Liver (tissue), 9 donors: ENCODE results near the gene NKX2-1. TPM values are rescaled to one million over a fixed set of nuclear protein-coding genes. Genes with fewer than 3 reads are reported as not detected.

ENCODE experiments used
- DNase-seq: peaks from one replicate; pipeline ENCODE4 v3.0.0-alpha.2; 2017; ENCODE audit warnings: low spot score
- H3K27ac ChIP-seq, 2 donors: one replicate each; pipeline ENCODE4 v1.7.0; 2013; ENCODE audit warnings: inconsistent platforms in 2 of 2, low read length in 2 of 2, control low read depth in 1 of 2, low read depth in 1 of 2, mild to moderate bottlenecking in 1 of 2
- H3K27me3 ChIP-seq, 4 donors: one replicate each; pipeline versions ENCODE4 v1.6.1 to v1.7.0; 2013; ENCODE audit warnings: low read length in 3 of 4, inconsistent platforms in 1 of 4, mild to moderate bottlenecking in 1 of 4, moderate library complexity in 1 of 4; ENCODE audit not compliant: control insufficient read depth in 4 of 4, insufficient read depth in 4 of 4
- H3K36me3 ChIP-seq, 4 donors: one replicate each; pipeline versions ENCODE4 v1.6.1 to v1.7.0; 2013; ENCODE audit warnings: low read length in 3 of 4, mild to moderate bottlenecking in 3 of 4, low read depth in 1 of 4, moderate library complexity in 1 of 4; ENCODE audit not compliant: control insufficient read depth in 4 of 4, insufficient read depth in 3 of 4
- H3K4me1 ChIP-seq, 4 donors: one replicate each; pipeline versions ENCODE4 v1.6.1 to v1.7.0; 2013; ENCODE audit warnings: low read length in 3 of 4, mild to moderate bottlenecking in 3 of 4, moderate library complexity in 1 of 4; ENCODE audit not compliant: control insufficient read depth in 4 of 4, insufficient read depth in 4 of 4
- H3K4me3 ChIP-seq, 3 donors: one replicate each; pipeline versions ENCODE4 v1.6.1 to v1.7.0; 2013; ENCODE audit warnings: low read length in 3 of 3, control low read depth in 1 of 3, low read depth in 1 of 3, mild to moderate bottlenecking in 1 of 3
- H3K9ac ChIP-seq, 2 donors: one replicate each; pipeline ENCODE4 v1.7.0; 2013; ENCODE audit warnings: low read length in 2 of 2, mild to moderate bottlenecking in 2 of 2, moderate library complexity in 2 of 2, control low read depth in 1 of 2, low read depth in 1 of 2
- H3K9me3 ChIP-seq, 4 donors: one replicate each; pipeline versions ENCODE4 v1.6.1 to v1.7.0; 2013; ENCODE audit warnings: low read length in 3 of 4; ENCODE audit not compliant: control insufficient read depth in 4 of 4
- EGR1 ChIP-seq, 2 donors: IDR thresholded peaks; 2 replicates each; pipeline ENCODE4 v1.6.1; 2016 to 2018; ENCODE audit warnings: antibody characterized with exemption in 2 of 2, low read depth in 2 of 2
- FOXA1 ChIP-seq: IDR thresholded peaks from 2 replicates; pipeline ENCODE4 v1.6.1; 2016; ENCODE audit warnings: antibody characterized with exemption
- FOXA2 ChIP-seq: IDR thresholded peaks from 2 replicates; pipeline ENCODE4 v1.6.1; 2016; ENCODE audit warnings: antibody characterized with exemption
- HNF4A ChIP-seq, 2 donors: conservative IDR thresholded peaks; 2 replicates each; pipeline ENCODE4 v1.6.1; 2016; ENCODE audit warnings: antibody characterized with exemption in 2 of 2, mild to moderate bottlenecking in 2 of 2
- HNF4G ChIP-seq: IDR thresholded peaks from 2 replicates; pipeline ENCODE4 v1.6.1; 2016; ENCODE audit warnings: antibody characterized with exemption
- JUND ChIP-seq, 2 donors: IDR thresholded peaks; 2 replicates each; pipeline ENCODE4 v1.6.1; 2016; ENCODE audit warnings: antibody characterized with exemption in 2 of 2
- MAX ChIP-seq: IDR thresholded peaks from 2 replicates; pipeline ENCODE4 v1.6.1; 2016; ENCODE audit warnings: antibody characterized with exemption
- RAD21 ChIP-seq, 2 donors: IDR thresholded peaks; 2 replicates each; pipeline ENCODE4 v1.6.1; 2016; ENCODE audit warnings: antibody characterized with exemption in 2 of 2, mild to moderate bottlenecking in 2 of 2
- RXRA ChIP-seq, 2 donors: IDR thresholded peaks; 2 replicates each; pipeline ENCODE4 v1.6.1; 2017 to 2018; ENCODE audit warnings: antibody characterized with exemption in 2 of 2, mild to moderate bottlenecking in 1 of 2
- SP1 ChIP-seq: IDR thresholded peaks from 2 replicates; pipeline ENCODE4 v1.6.1; 2018; ENCODE audit warnings: antibody characterized with exemption, mild to moderate bottlenecking
- WGBS: extraction: QIAGEN DNeasy Blood & Tissue Kit; methylation state at CpG from one replicate; pipeline ENCODE4 v1.1.7; 2013; 5-methylcytosine and 5-hydroxymethylcytosine counted together
- polyA plus RNA-seq, 2 donors: library from polyadenylated mRNA; stranded (reverse) in 1 of 2; unstranded in 1 of 2; fragments of 200-250 nt in 1 of 2; fragments of >200 nt in 1 of 2; fragmentation: Nextera tagmentation in 1 of 2; extraction: Ambion mirVana in 1 of 2; gene quantifications; one replicate each; pipeline versions ENCODE4 v1.2.1 to v1.2.3, GENCODE V29; 2013 to 2015
- total RNA-seq, 2 donors: library from RNA; depleted of rRNA; stranded (reverse); fragments of >200 nt; gene quantifications; one replicate each; pipeline ENCODE4 v1.2.3, GENCODE V29; 2014
- TF ChIP-seq, protein P1 (sequence below): IDR thresholded peaks from 2 replicates; pipeline ENCODE4 v1.6.1; 2016; ENCODE audit warnings: antibody characterized with exemption
- TF ChIP-seq, protein P2 (sequence below): IDR thresholded peaks from 2 replicates; pipeline ENCODE4 v1.6.1; 2016; ENCODE audit warnings: antibody characterized with exemption, mild to moderate bottlenecking
- donor health status: healthy.
- donor health status: healthy.
- donor health status: healthy.
- donor health status: healthy.
- donor health status: healthy.

NKX2-1 gene
- total and polyA plus RNA-seq, 4 donors: not detected

GRCh38 chr14:36507847-36508417 lies 12.1 kb downstream of the NKX2-1 start:
- H3K36me3 ChIP-seq: no peaks in the 10 kb centered on the region
- H3K27me3 ChIP-seq: peaks cover 19 to 41% (median 35%) of the 10 kb centered on the region in 4 donors
- no peak overlapping the region for H3K4me3 ChIP-seq
- WGBS: 6% methylated on average over 28 of the region's 28 CpGs
- DNase-seq: no peak
- H3K9ac ChIP-seq: no peak overlapping the region
- peaks cover 0 to 3% (median 2%) of the 10 kb centered on the region in 4 donors for H3K9me3 ChIP-seq
- peaks cover 0 to 7% (median 5%) of the 10 kb centered on the region in 4 donors for H3K4me1 ChIP-seq
- TF ChIP-seq SP1: no peak
- no peak overlapping the region for H3K27ac ChIP-seq

DNA sequence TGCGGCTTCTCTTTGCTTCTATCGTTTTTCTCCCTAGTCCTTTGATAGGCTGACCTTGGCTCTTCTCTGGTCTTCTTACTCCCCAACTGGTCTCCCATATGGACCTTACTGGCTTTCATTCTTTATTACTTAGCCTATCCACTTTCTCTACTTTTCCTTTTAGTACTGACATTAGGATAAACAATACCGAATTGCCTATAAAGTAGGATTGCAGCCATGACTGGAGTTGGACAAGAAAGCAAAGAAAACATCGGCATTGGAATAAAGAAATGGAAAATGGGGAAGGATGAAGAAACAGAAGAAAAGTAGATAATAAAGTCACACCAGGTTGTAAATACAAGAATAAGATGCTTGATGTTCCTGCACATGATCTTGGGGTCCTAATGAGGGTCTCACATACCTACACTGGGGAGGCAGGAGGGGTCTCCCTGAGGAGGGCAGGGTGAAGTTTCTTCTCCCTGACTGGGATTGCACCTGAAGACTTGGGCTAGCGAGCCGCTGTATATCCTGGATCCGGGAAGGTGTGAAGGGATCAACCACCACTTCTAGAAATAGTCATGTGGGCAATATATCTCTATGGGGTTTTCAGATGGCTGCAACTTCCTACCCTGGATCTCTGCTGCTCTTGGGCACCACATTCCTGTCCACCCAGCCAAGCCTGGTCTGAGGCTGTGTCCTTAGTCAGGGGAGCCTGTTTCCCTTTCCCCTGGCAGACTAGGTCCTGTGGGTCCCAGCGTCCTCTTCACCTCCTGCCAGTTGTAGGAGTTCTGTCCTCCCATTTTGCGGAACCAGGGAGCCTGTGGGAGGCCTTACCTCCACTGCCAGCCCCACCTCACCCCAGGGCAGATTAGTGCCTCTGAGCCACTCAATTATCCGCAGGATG lies 13.1 kb downstream of the NKX2-1 start:
- Histone ChIP-seq H3K9ac (no peak overlapping the region), H3K9me3 (peaks cover 0 to 3% (median 2%) of the 10 kb centered on the region in 4 donors), H3K36me3 (no peaks in the 10 kb centered on the region), H3K4me1 (peaks cover 0 to 7% (median 5%) of the 10 kb centered on the region in 4 donors), H3K4me3 (no peak overlapping the region), H3K27me3 (peaks cover 16 to 43% (median 35%) of the 10 kb centered on the region in 4 donors), H3K27ac (no peak overlapping the region)
- WGBS: 10% methylated on average over 10 of the region's 10 CpGs
- DNase-seq: no peak
- no peak for TF ChIP-seq RAD21 (IDR thresholded peaks at IDR 0.05)
- TF ChIP-seq, protein P1, sequence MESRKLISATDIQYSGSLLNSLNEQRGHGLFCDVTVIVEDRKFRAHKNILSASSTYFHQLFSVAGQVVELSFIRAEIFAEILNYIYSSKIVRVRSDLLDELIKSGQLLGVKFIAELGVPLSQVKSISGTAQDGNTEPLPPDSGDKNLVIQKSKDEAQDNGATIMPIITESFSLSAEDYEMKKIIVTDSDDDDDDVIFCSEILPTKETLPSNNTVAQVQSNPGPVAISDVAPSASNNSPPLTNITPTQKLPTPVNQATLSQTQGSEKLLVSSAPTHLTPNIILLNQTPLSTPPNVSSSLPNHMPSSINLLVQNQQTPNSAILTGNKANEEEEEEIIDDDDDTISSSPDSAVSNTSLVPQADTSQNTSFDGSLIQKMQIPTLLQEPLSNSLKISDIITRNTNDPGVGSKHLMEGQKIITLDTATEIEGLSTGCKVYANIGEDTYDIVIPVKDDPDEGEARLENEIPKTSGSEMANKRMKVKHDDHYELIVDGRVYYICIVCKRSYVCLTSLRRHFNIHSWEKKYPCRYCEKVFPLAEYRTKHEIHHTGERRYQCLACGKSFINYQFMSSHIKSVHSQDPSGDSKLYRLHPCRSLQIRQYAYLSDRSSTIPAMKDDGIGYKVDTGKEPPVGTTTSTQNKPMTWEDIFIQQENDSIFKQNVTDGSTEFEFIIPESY: no peak

DNA sequence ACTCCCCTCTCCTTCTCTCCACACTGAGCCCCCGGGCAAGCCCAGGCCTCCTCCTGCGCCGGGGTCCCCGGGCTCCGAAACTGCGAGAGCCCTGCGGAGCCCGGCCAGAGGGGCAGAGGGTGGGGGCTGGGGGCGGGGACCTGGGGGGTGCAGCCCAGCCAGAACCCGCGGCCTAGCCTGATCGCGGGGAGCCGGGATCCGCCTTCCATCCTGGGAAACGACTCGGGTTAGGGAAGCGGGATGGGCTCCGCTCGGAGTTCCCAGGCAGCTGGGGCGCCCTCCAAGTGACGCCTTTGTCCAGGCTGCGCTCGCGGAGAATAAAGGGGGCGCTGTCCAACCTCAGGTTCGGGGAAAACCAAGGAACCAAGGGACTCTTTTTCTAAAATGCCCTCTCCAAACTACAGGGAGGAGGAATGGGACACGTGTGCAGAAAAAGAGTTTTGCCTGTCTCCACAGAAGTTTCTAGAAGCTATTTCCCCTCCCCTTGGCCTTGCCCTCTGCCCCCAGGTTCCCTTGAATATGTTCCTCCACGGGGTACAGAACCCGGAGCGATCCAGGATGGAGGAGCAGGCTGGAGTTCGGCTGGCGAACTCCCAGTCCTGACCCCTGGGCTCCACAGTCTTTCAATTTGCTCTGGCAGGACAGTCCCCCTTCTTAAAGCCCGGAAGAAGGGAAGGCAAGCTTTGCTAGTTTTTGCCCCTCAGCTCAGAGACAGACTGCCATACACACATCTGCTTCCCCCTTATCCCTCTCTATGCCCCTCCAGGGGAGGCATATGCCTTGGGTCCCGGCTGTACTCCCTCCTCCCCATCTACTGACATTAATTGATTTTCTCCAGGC lies 13.9 kb downstream of the NKX2-1 start:
- 6% methylated on average over 35 of the region's 35 CpGs for WGBS
- DNase-seq: no peak
- TF ChIP-seq JUND (IDR thresholded peaks at IDR 0.05) (no peak), HNF4A (conservative IDR thresholded peaks at IDR 0.05) (no peak), MAX (no peak), HNF4G (no peak), FOXA1 (no peak), RXRA (IDR thresholded peaks at IDR 0.05) (no peak), SP1 (no peak), FOXA2 (no peak), RAD21 (IDR thresholded peaks at IDR 0.05) (no peak), EGR1 (IDR thresholded peaks at IDR 0.05; ENCODE audit: low read depth in 2 of 2) (no peak)
- TF ChIP-seq, protein P2, sequence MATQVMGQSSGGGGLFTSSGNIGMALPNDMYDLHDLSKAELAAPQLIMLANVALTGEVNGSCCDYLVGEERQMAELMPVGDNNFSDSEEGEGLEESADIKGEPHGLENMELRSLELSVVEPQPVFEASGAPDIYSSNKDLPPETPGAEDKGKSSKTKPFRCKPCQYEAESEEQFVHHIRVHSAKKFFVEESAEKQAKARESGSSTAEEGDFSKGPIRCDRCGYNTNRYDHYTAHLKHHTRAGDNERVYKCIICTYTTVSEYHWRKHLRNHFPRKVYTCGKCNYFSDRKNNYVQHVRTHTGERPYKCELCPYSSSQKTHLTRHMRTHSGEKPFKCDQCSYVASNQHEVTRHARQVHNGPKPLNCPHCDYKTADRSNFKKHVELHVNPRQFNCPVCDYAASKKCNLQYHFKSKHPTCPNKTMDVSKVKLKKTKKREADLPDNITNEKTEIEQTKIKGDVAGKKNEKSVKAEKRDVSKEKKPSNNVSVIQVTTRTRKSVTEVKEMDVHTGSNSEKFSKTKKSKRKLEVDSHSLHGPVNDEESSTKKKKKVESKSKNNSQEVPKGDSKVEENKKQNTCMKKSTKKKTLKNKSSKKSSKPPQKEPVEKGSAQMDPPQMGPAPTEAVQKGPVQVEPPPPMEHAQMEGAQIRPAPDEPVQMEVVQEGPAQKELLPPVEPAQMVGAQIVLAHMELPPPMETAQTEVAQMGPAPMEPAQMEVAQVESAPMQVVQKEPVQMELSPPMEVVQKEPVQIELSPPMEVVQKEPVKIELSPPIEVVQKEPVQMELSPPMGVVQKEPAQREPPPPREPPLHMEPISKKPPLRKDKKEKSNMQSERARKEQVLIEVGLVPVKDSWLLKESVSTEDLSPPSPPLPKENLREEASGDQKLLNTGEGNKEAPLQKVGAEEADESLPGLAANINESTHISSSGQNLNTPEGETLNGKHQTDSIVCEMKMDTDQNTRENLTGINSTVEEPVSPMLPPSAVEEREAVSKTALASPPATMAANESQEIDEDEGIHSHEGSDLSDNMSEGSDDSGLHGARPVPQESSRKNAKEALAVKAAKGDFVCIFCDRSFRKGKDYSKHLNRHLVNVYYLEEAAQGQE: no peak
- Histone ChIP-seq H3K9me3 (peaks cover 0 to 3% (median 2%) of the 10 kb centered on the region in 4 donors), H3K27me3 (peaks cover 16 to 45% (median 33%) of the 10 kb centered on the region in 4 donors), H3K4me1 (peaks cover 0 to 7% (median 5%) of the 10 kb centered on the region in 4 donors), H3K27ac (no peak overlapping the region), H3K36me3 (no peaks in the 10 kb centered on the region), H3K9ac (no peak overlapping the region), H3K4me3 (no peak overlapping the region)
